H9 (cell line): Measurements from ENCODE around the gene NECTIN4. TPM values are rescaled to one million over a fixed set of nuclear protein-coding genes. Genes with fewer than 3 reads are reported as not detected.

ENCODE experiments used
- DNase-seq: peaks from one replicate; pipeline ENCODE4 v3.0.0-alpha.2; 2017
- H2AFZ ChIP-seq: one replicate; pipeline ENCODE4 v1.6.1; 2013; ENCODE audit warnings: mild to moderate bottlenecking, low read length, control low read depth, moderate library complexity
- H2AK5ac ChIP-seq: 2 replicates; pipeline ENCODE4 v1.6.1; 2013; ENCODE audit warnings: low read length, control low read depth, mixed read lengths; ENCODE audit not compliant: insufficient read length
- H2BK120ac ChIP-seq: one replicate; pipeline ENCODE4 v1.6.1; 2013; ENCODE audit warnings: low read depth, mild to moderate bottlenecking, low read length, control low read depth, inconsistent platforms; ENCODE audit not compliant: poor library complexity, severe bottlenecking
- H2BK12ac ChIP-seq: 2 replicates; pipeline ENCODE4 v1.6.1; 2013; ENCODE audit warnings: low read length, control low read depth, mixed read lengths, low read depth; ENCODE audit not compliant: insufficient read length
- H2BK15ac ChIP-seq: 2 replicates; pipeline ENCODE4 v1.6.1; 2013; ENCODE audit warnings: low read depth, low read length, control low read depth
- H2BK20ac ChIP-seq: one replicate; pipeline ENCODE4 v1.6.1; 2013; ENCODE audit warnings: low read depth, mild to moderate bottlenecking, low read length, control low read depth, inconsistent platforms; ENCODE audit not compliant: poor library complexity, severe bottlenecking
- H2BK5ac ChIP-seq: 2 replicates; pipeline ENCODE4 v1.6.1; 2013; ENCODE audit warnings: low read length, control low read depth, mixed read lengths; ENCODE audit not compliant: insufficient read length
- H3K14ac ChIP-seq: 2 replicates; pipeline ENCODE4 v1.6.1; 2013; ENCODE audit warnings: low read length, control low read depth; ENCODE audit not compliant: insufficient read depth
- H3K18ac ChIP-seq: 2 replicates; pipeline ENCODE4 v1.6.1; 2013; ENCODE audit warnings: low read depth, mild to moderate bottlenecking, mixed read lengths, low read length, control low read depth; ENCODE audit not compliant: insufficient read length
- H3K23ac ChIP-seq: 2 replicates; pipeline ENCODE4 v1.6.1; 2013; ENCODE audit warnings: low read length, control low read depth, mixed read lengths, low read depth; ENCODE audit not compliant: insufficient read length
- H3K23me2 ChIP-seq: 2 replicates; pipeline ENCODE4 v1.6.1; 2013; ENCODE audit warnings: low read depth, mild to moderate bottlenecking, mixed read lengths, low read length, control low read depth; ENCODE audit not compliant: insufficient read length, poor library complexity, severe bottlenecking
- H3K27ac ChIP-seq: 2 replicates; pipeline ENCODE4 v1.5.1; 2013; ENCODE audit warnings: low read length, control low read depth, mixed read lengths, low read depth; ENCODE audit not compliant: insufficient read length
- H3K27me3 ChIP-seq: 2 replicates; pipeline ENCODE4 v1.6.1; 2013; ENCODE audit warnings: low read length, control low read depth, inconsistent platforms; ENCODE audit not compliant: insufficient read depth
- H3K4ac ChIP-seq: 2 replicates; pipeline ENCODE4 v1.6.1; 2013; ENCODE audit warnings: low read depth, mild to moderate bottlenecking, control low read depth, inconsistent platforms, low read length, moderate library complexity
- H3K4me1 ChIP-seq: 2 replicates; pipeline ENCODE4 v1.6.1; 2013; ENCODE audit warnings: low read length, control low read depth, inconsistent platforms; ENCODE audit not compliant: insufficient read depth
- H3K4me2 ChIP-seq: 2 replicates; pipeline ENCODE4 v1.6.1; 2013; ENCODE audit warnings: low read length, control low read depth, mixed read lengths; ENCODE audit not compliant: insufficient read length, insufficient read depth
- H3K56ac ChIP-seq: 2 replicates; pipeline ENCODE4 v1.6.1; 2013; ENCODE audit warnings: low read depth, mild to moderate bottlenecking, mixed read lengths, low read length, control low read depth; ENCODE audit not compliant: insufficient read length
- H3K79me1 ChIP-seq: 2 replicates; pipeline ENCODE4 v1.6.1; 2013; ENCODE audit warnings: low read depth, mild to moderate bottlenecking, moderate library complexity, low read length, control low read depth, inconsistent platforms; ENCODE audit not compliant: insufficient read depth, poor library complexity, severe bottlenecking
- H3K79me2 ChIP-seq: 2 replicates; pipeline ENCODE4 v1.6.1; 2013; ENCODE audit warnings: low read length, control low read depth, inconsistent platforms; ENCODE audit not compliant: insufficient read depth
- H3K9ac ChIP-seq: 2 replicates; pipeline ENCODE4 v1.6.1; 2013; ENCODE audit warnings: low read length, control low read depth, mixed read lengths; ENCODE audit not compliant: insufficient read length; ENCODE audit errors: extremely low read depth
- H3K9me3 ChIP-seq: one replicate; pipeline ENCODE4 v1.6.1; 2013; ENCODE audit warnings: low read depth, low read length, inconsistent platforms; ENCODE audit not compliant: control insufficient read depth
- H3T11ph ChIP-seq: one replicate; pipeline ENCODE4 v1.6.1; 2013; ENCODE audit warnings: mild to moderate bottlenecking, low read length, control low read depth, inconsistent platforms
- H4K20me1 ChIP-seq: one replicate; pipeline ENCODE4 v1.6.1; 2013; ENCODE audit not compliant: control insufficient read depth, insufficient read length, insufficient read depth
- H4K5ac ChIP-seq: 2 replicates; pipeline ENCODE4 v1.6.1; 2013; ENCODE audit warnings: low read depth, mild to moderate bottlenecking, mixed read lengths, low read length, control low read depth; ENCODE audit not compliant: insufficient read length
- H4K8ac ChIP-seq: replicated peaks from 2 replicates; pipeline ENCODE4 v1.6.1; 2013; ENCODE audit warnings: low read length, control low read depth, mixed read lengths, low read depth; ENCODE audit not compliant: insufficient read length
- H4K91ac ChIP-seq: 2 replicates; pipeline ENCODE4 v1.6.1; 2013; ENCODE audit warnings: low read depth, mild to moderate bottlenecking, moderate library complexity, mixed read lengths, low read length, control low read depth; ENCODE audit not compliant: insufficient read length
- H3K27ac Mint-ChIP-seq, 3 experiments: 2 replicates in 2 of 3; 3 replicates in 1 of 3; pipeline ENCODE4 v1.8.0; 2020 to 2021; ENCODE audit warnings: mixed read lengths in 3 of 3, mild to moderate bottlenecking in 1 of 3, moderate library complexity in 1 of 3
- H3K27me3 Mint-ChIP-seq: 2 replicates; pipeline ENCODE4 v1.8.0; 2021; ENCODE audit warnings: low read depth, mild to moderate bottlenecking, moderate library complexity, mixed read lengths
- H3K36me3 Mint-ChIP-seq, 3 experiments: 2 replicates in 2 of 3; 3 replicates in 1 of 3; pipeline ENCODE4 v1.8.0; 2020 to 2021; ENCODE audit warnings: low read depth in 3 of 3, mixed read lengths in 3 of 3; ENCODE audit not compliant: insufficient read depth in 1 of 3
- H3K4me1 Mint-ChIP-seq, 2 experiments: 2 replicates each; pipeline ENCODE4 v1.8.0; 2020; ENCODE audit warnings: mixed read lengths in 2 of 2
- H3K4me3 Mint-ChIP-seq, 2 experiments: 2 replicates in 1 of 2; 3 replicates in 1 of 2; pipeline ENCODE4 v1.8.0; 2020 to 2021; ENCODE audit warnings: mild to moderate bottlenecking in 2 of 2, mixed read lengths in 2 of 2, moderate library complexity in 1 of 2
- H3K9me3 Mint-ChIP-seq, 2 experiments: 2 replicates in 1 of 2; 3 replicates in 1 of 2; pipeline ENCODE4 v1.8.0; 2020; ENCODE audit warnings: mild to moderate bottlenecking in 2 of 2, mixed read lengths in 2 of 2, moderate library complexity in 1 of 2
- whole genome bisulfite sequencing: extraction: QIAGEN DNeasy Blood & Tissue Kit; methylation state at CpG from one replicate; pipeline ENCODE4 v1.1.7; 2013; ENCODE audit warnings: missing lambda C conversion rate, low lambda C conversion rate, mixed read lengths; ENCODE audit not compliant: insufficient read length; ENCODE audit errors: extremely low coverage; 5-methylcytosine and 5-hydroxymethylcytosine counted together
- total RNA-seq: library from RNA; stranded (reverse); gene quantifications from 2 replicates; pipeline ENCODE4 v1.2.1, GENCODE V29; 2021
- TF ChIP-seq, protein P1 (sequence below): fragments of 200-600 bp; sonication (generic); conservative IDR thresholded peaks from 3 replicates; pipeline ENCODE4 v1.8.0; 2021; ENCODE audit warnings: antibody characterized with exemption, mild to moderate bottlenecking

NECTIN4 gene
- total RNA-seq, 1 experiment from 2014 or later, result 0.33 TPM

DNA sequence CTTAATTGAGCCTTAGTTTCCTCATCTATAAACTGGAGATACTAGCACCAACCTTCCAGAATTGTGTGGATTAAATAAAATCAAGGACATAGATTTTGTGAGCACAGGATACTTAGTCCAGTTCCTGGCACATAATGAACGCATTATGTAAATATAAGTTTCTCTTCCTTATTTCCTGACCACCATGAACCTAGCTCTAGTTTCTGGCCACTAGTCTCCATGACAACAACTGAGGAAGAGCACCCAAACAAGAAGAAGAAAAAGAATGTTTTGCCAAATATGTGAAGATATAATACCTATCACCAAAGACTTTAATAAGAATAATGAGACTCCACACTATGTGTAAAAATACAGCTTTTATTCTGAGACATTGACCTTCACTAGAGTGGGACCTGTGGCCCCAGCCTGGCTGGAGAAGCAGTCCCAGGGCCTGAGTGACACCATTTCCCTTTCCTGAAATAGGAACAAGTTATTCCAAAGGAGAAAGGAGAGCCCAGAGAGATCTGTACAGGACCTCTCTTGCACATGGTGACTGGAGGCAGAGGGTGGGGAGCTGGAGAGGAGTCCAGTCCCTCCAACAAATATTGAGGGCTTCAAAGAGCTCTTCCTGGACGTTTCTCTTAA is 42.6 kb downstream of the NECTIN4 start:
- Histone ChIP-seq H3K23ac (no peak overlapping the region), H3K4ac (no peak overlapping the region), H4K5ac (no peak overlapping the region), H3K27me3 (no peaks in the 10 kb centered on the region; the same call in 1 of the 2 replicates), H2BK5ac (no peak overlapping the region), H4K20me1 (no peaks in the 10 kb centered on the region), H4K91ac (no peak overlapping the region), H3K4me2 (peak overlapping the region; percentile 64), H2BK15ac (no peak overlapping the region), H4K8ac (no peak overlapping the region), H3K79me1 (no peaks in the 10 kb centered on the region), H3K9me3 (no peaks in the 10 kb centered on the region), H2BK20ac (no peak overlapping the region), H2BK120ac (no peak overlapping the region), H3T11ph (no peak overlapping the region), H3K14ac (no peak overlapping the region), H3K9ac (peak overlapping the region; percentile 97), H3K79me2 (peaks cover 3% of the 10 kb centered on the region; the same call in 1 of the 2 replicates), H2AK5ac (no peak overlapping the region), H3K56ac (peak overlapping the region; percentile 87), H2BK12ac (no peak overlapping the region), H3K23me2 (peaks cover 8% of the 10 kb centered on the region), H3K18ac (peak overlapping the region; percentile 79), H3K27ac (peak overlapping the region; percentile 93), H3K4me1 (peaks cover 2% of the 10 kb centered on the region; the same call in 1 of the 2 replicates), H2AFZ (no peak overlapping the region)
- peaks cover 15% of the 10 kb centered on the region in 2 experiments for H3K4me1 Mint-ChIP-seq
- peak overlapping the region in 1 of 3 experiments; percentile 59; a peak in 4 of 7 replicates for H3K27ac Mint-ChIP-seq
- DNase-seq, result no peak
- peaks cover 12% of the 10 kb centered on the region in 2 experiments for H3K9me3 Mint-ChIP-seq
- H3K4me3 Mint-ChIP-seq, result peak overlapping the region; percentile 92 to 94
- H3K36me3 Mint-ChIP-seq, result peaks cover 15 to 29% (median 24%) of the 10 kb centered on the region in 3 experiments
- no CpG with 5 or more reads among the region's 2 CpGs for WGBS
- TF ChIP-seq, protein P1, sequence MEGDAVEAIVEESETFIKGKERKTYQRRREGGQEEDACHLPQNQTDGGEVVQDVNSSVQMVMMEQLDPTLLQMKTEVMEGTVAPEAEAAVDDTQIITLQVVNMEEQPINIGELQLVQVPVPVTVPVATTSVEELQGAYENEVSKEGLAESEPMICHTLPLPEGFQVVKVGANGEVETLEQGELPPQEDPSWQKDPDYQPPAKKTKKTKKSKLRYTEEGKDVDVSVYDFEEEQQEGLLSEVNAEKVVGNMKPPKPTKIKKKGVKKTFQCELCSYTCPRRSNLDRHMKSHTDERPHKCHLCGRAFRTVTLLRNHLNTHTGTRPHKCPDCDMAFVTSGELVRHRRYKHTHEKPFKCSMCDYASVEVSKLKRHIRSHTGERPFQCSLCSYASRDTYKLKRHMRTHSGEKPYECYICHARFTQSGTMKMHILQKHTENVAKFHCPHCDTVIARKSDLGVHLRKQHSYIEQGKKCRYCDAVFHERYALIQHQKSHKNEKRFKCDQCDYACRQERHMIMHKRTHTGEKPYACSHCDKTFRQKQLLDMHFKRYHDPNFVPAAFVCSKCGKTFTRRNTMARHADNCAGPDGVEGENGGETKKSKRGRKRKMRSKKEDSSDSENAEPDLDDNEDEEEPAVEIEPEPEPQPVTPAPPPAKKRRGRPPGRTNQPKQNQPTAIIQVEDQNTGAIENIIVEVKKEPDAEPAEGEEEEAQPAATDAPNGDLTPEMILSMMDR, result no peak
- H3K27me3 Mint-ChIP-seq, result peaks cover 37% of the 10 kb centered on the region
